Subcutaneous adipose tissue (tissue), 4 donors: Measurements from ENCODE around the gene UTP11. TPM values are rescaled to one million over a fixed set of nuclear protein-coding genes. Genes with fewer than 3 reads are reported as not detected.

ENCODE experiments used
- CTCF ChIP-seq: fragments of 450-650 bp; IDR thresholded peaks from one replicate; pipeline ENCODE4 v1.5.1; 2016; ENCODE audit warnings: low read depth, mild to moderate bottlenecking, control low read depth, antibody characterized with exemption, moderate library complexity
- total RNA-seq, 4 donors: library from RNA; depleted of rRNA; stranded (reverse); fragments of >200 nt; gene quantifications; one replicate each; pipeline ENCODE4 v1.1.0, GENCODE V29; 2016

UTP11 gene
- total RNA-seq, 4 donors from 2014 or later: 15.1 to 40.4 (median 24.2) TPM

- TF ChIP-seq CTCF: no peak
These were observed 22.3 kb downstream of the UTP11 start for GRCh38 chr1:38034871-38035270.

GRCh38 chr1:38037221-38037939 lies 24.8 kb downstream of the UTP11 start:
- no peak for TF ChIP-seq CTCF

- TF ChIP-seq CTCF: no peak
These were observed 26.3 kb downstream of the UTP11 start for GRCh38 chr1:38038861-38039260.

GRCh38 chr1:38039331-38040088 lies 27.0 kb downstream of the UTP11 start:
- TF ChIP-seq CTCF: no peak

- no peak for TF ChIP-seq CTCF
These were observed 29.7 kb downstream of the UTP11 start for GRCh38 chr1:38041936-38042834.

- no peak for TF ChIP-seq CTCF
These were observed 30.7 kb downstream of the UTP11 start for GRCh38 chr1:38043036-38043747.
